ENCODE data around the gene AFG3L2. TPM values are rescaled to one million over a fixed set of nuclear protein-coding genes. Genes with fewer than 3 reads are reported as not detected.

AFG3L2 gene
- total RNA-seq, 4 donors from 2014 or later = 53.0 to 62.8 (median 57.9) TPM

- H3K36me3 ChIP-seq = no peaks in the 10 kb centered on the region
- TF ChIP-seq POLR2A (IDR thresholded peaks at IDR 0.05) (no peak), POLR2AphosphoS5 (IDR thresholded peaks at IDR 0.05) (peak in 1 of 3 donors; percentile 3), CTCF (IDR thresholded peaks at IDR 0.05) (no peak), EP300 (IDR thresholded peaks at IDR 0.05) (no peak)
- no peaks in the 10 kb centered on the region for H3K27me3 ChIP-seq
- WGBS = 18% methylated on average over 40 of the region's 42 CpGs
- no peaks in the 10 kb centered on the region for H3K9me3 ChIP-seq
- peak in 1 of 2 donors; percentile 81 for DNase-seq (ENCODE audit: low spot score in 2 of 2)
- H3K4me1 ChIP-seq = peaks cover 50% of the 10 kb centered on the region
- H3K4me3 ChIP-seq = peak overlapping the region; percentile 95
- H3K27ac ChIP-seq = peak overlapping the region; percentile 100
These were observed 833 bp downstream of the AFG3L2 start for GRCh38 chr18:12376034-12376753.

- Histone ChIP-seq H3K4me3 (no peak overlapping the region), H3K27ac (no peak overlapping the region), H3K36me3 (peaks cover 2% of the 10 kb centered on the region), H3K9me3 (no peaks in the 10 kb centered on the region), H3K27me3 (no peaks in the 10 kb centered on the region), H3K4me1 (peaks cover 50% of the 10 kb centered on the region)
- no peak for DNase-seq (ENCODE audit: low spot score in 2 of 2)
- 88% methylated on average over 6 of the region's 6 CpGs for WGBS
- TF ChIP-seq EP300 (IDR thresholded peaks at IDR 0.05) (no peak), POLR2A (IDR thresholded peaks at IDR 0.05) (no peak), CTCF (IDR thresholded peaks at IDR 0.05) (no peak)
These were observed 2.6 kb downstream of the AFG3L2 start for GRCh38 chr18:12374401-12374800.

GRCh38 chr18:12373771-12374116 lies 3.3 kb downstream of the AFG3L2 start:
- H3K27me3 ChIP-seq = no peaks in the 10 kb centered on the region
- WGBS = 61% methylated on average over 2 of the region's 2 CpGs
- peaks cover 8% of the 10 kb centered on the region for H3K36me3 ChIP-seq
- no peaks in the 10 kb centered on the region for H3K9me3 ChIP-seq
- TF ChIP-seq POLR2A (IDR thresholded peaks at IDR 0.05) = no peak
- no peak for TF ChIP-seq EP300 (IDR thresholded peaks at IDR 0.05)
- TF ChIP-seq CTCF (IDR thresholded peaks at IDR 0.05) = no peak
- TF ChIP-seq POLR2AphosphoS5 (IDR thresholded peaks at IDR 0.05) = no peak
- no peak for DNase-seq (ENCODE audit: low spot score in 2 of 2)
- H3K4me1 ChIP-seq = peaks cover 50% of the 10 kb centered on the region
- no peak overlapping the region for H3K4me3 ChIP-seq
- H3K27ac ChIP-seq = no peak overlapping the region

- Histone ChIP-seq H3K36me3 (peaks cover 13% of the 10 kb centered on the region), H3K27me3 (no peaks in the 10 kb centered on the region), H3K4me3 (no peak overlapping the region), H3K4me1 (peaks cover 48% of the 10 kb centered on the region), H3K27ac (no peak overlapping the region), H3K9me3 (no peaks in the 10 kb centered on the region)
- TF ChIP-seq CTCF (IDR thresholded peaks at IDR 0.05) (no peak), EP300 (IDR thresholded peaks at IDR 0.05) (no peak), POLR2AphosphoS5 (IDR thresholded peaks at IDR 0.05) (no peak), POLR2A (IDR thresholded peaks at IDR 0.05) (no peak)
- WGBS = 72% methylated on average over 4 of the region's 4 CpGs
- no peak for DNase-seq (ENCODE audit: low spot score in 2 of 2)
These were observed 3.8 kb downstream of the AFG3L2 start for GRCh38 chr18:12373116-12373770.

GRCh38 chr18:12372406-12372805 lies 4.6 kb downstream of the AFG3L2 start:
- Histone ChIP-seq H3K36me3 (peaks cover 22% of the 10 kb centered on the region), H3K27me3 (no peaks in the 10 kb centered on the region), H3K4me3 (no peak overlapping the region), H3K27ac (no peak overlapping the region), H3K9me3 (no peaks in the 10 kb centered on the region), H3K4me1 (peaks cover 42% of the 10 kb centered on the region)
- WGBS = 55% methylated on average over 3 of the region's 3 CpGs
- DNase-seq (ENCODE audit: low spot score in 2 of 2) = no peak
- TF ChIP-seq EP300 (IDR thresholded peaks at IDR 0.05) (no peak), POLR2AphosphoS5 (IDR thresholded peaks at IDR 0.05) (no peak), CTCF (IDR thresholded peaks at IDR 0.05) (no peak), POLR2A (IDR thresholded peaks at IDR 0.05) (no peak)
